GM10847 (cell line): ENCODE data around the gene CCL21.

ENCODE experiments used
- POLR2A ChIP-seq: IDR thresholded peaks from 2 replicates; pipeline ENCODE4 v1.6.1; 2011; ENCODE audit not compliant: insufficient read length; ENCODE audit errors: extremely low read depth

CCL21 gene

DNA sequence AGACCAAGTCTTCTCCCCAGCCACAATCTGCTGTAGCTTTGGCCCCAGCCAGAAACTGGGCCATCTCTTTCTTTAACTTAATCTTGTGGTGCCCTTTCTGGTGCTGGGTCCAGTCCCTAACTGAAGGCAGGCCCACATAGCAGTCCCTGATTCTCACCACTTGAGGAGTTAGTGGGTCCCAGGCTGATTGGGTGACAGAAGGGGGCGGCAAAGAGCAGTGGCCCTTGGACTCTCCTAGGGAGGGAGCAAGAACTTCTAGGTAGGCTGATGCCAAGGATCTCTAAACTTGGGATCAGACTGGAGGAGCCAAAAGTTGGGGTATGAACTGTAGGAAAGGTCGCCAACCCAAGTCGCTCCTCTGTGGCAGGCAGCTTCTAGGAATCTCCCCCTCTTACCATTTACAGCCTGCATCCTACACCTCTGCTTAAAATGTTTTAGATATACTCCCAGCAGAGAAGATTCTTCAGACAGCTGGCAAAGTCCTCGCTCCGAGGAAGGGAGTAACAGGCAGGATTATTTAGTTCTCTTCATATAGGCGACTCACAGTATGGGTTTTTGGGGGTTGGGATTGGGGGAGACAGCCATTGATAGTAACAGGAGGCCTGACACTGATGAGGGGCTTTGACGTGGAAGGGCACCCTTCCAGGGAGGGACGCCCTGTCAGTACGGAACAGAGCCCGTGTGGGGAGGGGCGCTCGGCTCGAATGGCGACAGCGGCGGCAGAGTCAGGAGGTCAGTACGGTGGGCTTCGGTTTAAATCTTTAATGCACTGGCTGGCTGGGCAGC is 45.5 kb downstream of the CCL21 start:
- TF ChIP-seq POLR2A = no peak

DNA sequence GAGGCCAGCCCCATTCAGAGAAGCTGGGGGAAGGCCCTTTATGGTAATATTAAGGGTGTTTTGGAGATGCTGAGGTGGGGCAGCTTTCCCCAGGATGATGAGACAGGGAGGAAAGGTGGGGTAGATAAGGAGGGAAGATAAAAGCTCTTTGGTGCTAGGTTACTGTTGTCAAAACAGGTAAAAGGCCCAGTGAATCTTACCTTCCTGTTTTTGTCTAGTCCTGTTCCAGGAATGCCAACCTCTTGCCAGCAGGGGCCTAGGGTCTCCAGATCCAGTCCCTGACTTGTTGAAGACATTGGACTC is 46.7 kb downstream of the CCL21 start:
- no peak for TF ChIP-seq POLR2A

DNA sequence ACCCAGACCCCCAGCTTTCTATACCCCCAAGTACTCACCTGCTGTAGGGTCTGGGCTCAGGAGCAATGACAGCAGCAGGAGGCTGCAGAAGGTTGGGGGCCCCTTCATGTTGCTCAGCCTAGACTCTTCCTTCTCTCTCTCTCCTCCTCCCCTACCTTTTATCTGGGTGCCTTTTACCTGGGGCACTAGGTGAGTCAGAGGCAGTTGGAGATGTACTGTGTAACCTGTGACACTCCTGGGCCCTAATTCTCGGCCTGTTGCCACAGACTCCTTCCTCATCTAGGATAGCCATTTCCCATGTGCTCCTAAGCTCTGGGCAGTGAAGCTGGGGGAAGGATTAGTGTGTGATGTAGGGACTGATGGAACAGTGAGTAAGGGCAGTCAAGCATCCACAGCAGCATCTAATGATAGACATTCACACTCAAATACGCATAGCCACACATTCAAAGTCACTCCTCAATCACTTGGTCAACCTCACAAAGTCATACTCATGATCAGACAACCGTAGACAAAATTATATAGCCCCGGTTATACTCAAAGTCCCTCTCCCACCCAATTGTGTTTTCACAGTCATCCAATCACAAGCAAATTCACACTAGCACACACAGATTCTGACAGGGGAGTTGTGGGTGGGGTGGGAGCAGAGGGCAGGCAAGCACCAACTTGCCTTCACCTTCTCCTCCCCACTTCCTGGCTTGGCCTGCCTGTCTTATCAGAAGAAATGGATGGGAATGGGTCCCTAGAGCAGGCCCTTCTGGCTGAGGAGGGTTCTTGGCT is 47.2 kb downstream of the CCL21 start, which contains the start of gene CCL27:
Gene CCL27 (minus strand): TSS at position 132 of the 777 bp plus-strand sequence. CDS start 24 bp downstream, at position 108.
- TF ChIP-seq POLR2A = no peak

DNA sequence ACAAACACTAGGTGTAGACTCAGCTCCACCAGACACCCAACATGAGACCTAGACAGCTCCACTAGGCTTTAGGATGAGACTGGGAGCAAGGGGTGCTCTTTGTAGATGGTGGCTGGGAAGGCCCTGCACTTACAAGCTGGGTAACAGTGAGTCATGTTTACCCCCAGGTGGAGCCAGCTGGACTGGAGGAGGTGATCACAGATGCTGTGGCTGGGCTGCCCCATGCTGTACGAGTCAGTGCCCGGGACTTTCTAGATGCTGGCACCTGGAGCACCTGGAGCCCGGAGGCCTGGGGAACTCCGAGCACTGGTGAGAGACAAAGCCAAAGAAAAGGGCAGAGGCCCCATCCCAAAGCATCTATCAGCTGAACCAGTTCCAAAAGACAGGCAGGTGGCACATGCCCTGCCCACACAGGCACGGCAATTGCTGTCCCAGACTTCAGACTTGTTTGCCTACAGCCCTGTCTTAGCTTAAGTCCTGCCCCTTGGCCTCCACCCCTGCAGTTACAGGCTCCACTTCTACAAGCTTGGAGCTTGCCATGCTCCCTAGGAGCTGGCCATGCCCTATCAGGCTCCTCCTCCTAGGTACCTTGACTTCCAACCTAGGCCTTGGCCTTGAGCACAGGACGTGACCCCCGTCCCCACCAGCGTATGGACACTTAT is 50.2 kb downstream of the CCL21 start:
- no peak for TF ChIP-seq POLR2A
